NCI-H2107 treated with DMSO at 0.1 percent for 48 hours (cell line): Measurements from ENCODE around the gene CALML3.

ENCODE experiments used
- DNase-seq: peaks from one replicate; lab custom pipeline; 2025; ENCODE audit not compliant: unreplicated experiment; lab: John Stamatoyannopoulos, UW

The CALML3 gene

DNA sequence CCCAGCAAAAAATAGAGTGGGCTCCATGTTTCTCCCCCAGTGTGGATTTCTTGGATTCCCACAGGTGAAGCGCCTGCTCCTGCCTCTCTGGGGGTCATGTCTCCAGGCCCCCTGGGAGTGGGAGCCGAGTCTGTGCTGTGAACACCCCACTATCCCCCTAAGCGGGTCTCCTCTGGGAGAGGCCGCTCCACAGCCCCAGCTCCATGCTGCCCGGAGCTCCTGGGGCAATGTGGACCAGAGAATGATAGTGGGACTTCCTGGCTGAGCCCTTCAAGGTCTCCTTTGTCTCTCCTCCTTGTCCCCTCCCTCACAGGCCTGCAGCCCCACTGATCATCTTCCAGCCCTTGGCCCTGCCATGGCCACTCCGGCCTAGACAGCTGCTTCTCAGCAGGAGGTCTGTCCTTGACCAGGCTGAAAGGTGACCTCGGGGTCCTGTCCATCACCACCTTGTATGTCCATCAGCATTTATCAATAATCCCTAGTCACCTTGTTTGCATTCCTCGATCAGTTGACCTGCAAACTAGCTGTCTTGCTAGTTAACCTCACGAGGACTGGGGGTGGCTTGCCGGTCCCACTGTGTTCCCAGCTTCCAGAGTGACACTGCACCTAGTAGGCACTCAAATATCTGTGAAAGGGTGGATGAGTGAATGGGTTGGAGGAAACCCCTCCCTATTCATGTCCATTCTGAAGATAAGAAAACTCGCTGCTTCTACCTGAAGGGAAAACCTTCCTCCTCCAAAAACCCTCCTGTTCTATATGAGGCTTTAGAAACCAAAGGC lies 776 bp upstream of the CALML3 start:
- no peak for DNase-seq

DNA sequence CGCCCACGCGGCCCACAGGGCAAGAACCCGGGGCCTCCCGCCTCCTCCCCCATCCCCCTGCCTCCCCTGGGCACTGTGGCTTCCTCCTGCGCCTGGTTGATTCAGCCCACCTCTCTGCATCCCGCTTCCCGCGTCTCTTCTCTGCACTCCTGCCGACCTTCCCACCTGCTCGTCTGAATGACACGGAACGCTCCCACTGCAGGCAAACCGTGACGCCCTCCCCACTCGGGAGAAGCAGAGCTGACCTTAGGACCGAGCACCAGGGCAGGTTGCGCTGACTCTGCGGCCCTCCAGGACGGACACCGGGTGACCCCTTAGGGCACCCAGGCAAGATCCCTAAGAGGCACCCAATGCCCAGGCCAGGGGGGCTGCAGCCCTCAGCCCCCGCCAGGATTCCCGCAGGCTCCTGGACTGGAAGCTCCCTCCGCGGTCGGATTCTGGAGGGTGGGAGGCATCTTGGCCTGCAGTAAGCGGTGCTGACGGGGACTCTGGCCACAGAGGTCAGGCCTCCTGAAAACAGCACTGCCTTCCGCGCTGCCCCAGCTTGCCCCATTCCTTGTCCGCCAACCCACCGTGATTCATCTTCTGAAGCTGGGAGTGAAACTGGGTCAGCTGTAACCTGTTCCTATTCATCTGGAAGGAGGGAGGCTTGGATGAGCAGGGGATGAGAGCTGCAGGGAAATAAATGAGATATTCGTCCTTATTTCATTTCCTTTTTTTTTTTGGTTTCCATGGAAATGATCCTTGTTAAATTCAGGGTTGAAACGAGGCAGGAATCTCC lies 990 bp downstream of the CALML3 start:
- DNase-seq: no peak

DNA sequence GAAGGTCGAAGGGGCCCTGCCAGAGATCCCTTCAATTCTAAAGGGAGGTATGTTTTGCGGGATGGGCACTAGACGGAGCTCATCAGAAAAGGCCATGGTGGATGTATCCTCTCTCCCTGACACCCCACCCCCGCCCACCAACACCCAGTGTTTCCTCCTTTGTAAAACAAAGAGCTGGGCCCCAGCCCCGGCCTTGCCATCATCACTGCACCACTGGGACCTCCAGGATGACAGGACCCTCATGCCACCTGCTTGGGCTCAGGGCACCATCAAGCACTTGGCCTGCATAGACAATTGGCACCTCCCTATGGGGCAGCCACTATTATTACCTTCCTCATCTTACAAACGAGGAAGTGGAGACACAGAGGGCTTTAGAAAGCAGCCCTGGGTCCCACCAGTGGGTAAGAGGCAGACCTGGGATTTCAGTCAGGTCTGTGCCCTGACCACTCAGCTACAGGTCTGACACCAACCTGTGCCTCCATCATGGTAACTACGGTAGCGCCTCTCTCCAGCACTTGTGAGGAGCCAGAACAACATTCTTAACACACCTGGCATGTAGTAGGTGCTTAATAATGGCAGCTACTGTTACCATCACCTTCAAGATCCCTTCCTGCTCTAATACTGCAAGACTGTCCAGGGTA lies 2.0 kb downstream of the CALML3 start:
- no peak for DNase-seq

DNA sequence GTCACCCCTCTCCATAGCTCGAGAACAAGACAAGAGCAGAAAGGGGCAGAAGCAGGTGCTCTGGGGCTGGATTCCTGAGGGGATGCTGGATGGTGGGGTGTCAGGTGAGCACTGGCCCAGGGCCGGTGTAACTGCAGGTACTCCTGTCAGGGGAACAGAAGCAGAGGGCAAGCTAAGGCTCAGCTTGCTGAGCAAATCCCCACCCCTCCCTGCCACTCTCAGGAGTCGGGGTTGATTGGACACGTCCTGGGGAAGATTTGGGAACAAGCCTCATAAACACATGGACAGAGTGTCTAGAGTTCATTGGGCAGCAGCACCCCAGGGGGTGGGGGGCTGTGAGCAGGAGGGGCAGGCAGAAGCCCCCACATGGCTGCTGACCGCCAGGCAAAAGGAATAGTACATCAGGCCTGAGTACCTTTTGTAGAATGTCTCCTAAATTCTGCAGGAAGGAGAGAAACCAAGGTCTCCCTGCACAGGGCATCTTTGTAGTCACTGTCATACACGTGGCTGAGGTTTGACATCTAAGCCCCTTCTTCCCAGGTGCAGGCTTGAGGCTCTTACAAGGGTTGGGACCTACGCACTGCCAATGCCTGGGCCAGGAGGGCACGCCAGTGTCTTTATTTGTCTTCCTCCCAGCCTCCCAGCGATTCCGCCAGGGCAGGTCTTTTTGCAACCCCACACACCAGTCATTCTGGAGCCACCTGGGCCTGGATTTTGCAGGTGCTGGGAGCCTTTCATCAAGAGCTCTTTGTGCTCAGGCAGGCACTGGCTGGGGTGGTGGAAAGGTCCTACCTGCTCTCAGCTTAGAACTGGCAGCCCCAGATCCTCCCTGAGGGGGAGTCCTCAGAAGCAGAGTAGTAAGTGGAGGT lies 2.8 kb downstream of the CALML3 start:
- peak; percentile 45 for DNase-seq

DNA sequence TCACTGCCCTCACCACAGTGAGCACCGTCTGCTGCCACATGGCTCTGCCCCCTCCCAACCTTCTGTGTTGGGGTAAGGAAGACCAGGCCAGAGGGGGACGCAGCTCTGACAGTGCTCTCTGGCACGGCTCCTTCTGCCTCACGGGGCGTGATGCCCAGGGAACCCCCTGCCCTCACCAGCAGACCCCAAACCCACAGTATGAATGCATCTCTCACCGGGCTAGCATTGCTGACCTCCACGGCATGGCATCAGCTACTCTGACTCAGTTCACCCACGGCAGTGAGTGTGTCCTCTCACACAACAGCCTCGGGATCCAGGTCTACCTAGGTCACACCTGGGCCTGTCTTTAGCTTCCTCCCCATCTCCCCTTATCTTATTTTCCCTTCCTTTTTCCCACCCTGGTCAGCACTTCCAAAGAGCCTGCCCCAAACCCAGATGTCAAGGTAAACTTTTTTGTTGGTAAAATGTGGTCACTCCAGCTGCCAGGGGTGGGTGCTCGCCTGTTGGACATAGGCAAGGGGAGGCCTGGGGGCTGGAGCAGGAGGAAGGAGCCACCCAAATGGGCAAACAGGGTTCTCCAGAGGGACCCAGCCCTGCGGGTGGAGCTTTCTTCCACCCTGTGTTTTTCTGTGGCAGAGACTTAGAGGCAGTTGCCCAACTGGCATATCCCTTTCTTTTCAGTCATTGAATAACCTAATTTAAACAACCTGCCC lies 4.4 kb downstream of the CALML3 start:
- DNase-seq: no peak

DNA sequence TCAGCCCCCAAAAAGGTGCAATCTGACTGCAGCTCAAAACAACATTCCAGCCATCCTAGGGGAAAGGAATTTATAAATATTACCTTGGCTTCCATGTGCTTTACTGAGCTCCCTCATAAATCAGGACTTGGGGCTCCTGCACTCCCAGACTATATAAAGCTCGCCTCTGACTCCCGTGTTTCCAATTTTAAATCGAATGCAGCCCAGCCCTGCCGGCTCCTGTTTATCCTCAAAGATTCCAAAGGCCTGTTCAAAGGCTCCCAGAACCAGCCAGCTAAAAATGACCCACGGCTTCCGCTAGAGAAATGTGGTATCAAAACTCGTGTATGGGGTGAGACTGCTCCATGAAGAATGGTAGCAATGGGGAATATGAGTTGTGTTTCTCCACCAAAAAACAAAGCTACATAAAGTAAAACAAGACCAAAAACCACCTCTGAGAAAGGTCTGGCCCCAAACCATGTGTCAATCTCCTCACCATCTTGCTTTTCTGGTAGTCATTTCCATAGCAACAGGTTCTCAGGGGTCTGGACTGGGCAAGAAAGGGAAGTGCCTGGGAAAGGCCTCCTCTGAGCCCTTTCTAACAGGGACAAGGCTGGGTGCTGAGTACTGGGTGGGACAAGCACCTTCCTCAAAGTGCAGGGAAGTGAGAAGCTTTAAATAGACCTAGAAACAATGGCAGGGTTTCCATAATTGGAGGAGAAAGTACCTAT lies 5.1 kb downstream of the CALML3 start:
- DNase-seq: no peak

DNA sequence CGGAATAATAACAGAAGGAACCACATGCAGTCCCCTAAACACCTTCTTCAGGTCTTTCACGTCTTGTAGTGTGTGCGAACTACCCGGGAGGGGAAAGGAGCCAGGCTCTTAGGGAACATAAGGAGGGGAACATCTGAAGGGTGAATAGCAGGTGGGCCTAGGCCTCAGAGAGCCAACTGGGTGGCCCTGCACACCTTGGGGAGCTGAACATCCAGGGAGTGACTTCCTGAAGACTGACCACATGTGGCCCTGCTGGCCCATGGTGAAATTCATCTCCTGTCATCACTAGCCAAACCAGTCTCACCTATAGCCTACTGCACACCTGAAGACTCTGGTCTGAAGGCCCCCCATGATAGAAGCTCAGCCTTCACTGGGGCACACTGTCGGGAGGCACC lies 5.6 kb downstream of the CALML3 start:
- DNase-seq: no peak

DNA sequence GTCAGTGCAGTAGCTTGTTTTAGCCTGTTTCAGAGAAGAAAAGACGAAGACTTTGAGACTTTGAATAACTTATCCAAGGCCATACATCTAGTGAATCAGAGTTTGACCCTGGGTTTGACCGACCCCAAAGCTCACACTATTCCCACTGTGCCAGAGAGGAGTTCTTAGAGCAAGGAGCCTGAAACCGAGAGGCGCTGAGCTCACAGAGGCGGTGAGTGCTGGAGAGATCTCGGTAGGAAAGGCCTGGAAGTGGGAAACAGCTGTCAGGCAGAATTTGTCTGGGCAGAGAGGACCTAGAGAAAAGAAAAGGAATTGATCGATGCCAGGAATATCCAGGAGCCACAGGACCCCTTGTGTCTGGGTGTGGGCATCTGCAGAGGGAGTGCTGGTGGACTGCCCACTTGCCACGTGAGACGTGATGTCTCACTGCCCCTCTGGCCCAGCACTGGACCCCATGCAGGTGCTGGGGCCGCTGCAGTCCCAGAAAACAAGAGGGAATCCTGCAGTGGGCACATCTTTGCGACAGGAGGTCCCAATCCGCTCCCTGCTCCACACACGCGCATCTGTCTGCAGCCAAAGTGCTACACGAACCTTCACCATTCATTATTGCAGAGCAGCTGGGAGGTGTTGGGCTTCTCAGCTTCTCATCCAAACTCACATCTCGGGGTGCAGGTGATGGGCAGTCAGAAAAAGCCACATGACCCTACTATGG lies 6.2 kb downstream of the CALML3 start:
- DNase-seq: no peak

DNA sequence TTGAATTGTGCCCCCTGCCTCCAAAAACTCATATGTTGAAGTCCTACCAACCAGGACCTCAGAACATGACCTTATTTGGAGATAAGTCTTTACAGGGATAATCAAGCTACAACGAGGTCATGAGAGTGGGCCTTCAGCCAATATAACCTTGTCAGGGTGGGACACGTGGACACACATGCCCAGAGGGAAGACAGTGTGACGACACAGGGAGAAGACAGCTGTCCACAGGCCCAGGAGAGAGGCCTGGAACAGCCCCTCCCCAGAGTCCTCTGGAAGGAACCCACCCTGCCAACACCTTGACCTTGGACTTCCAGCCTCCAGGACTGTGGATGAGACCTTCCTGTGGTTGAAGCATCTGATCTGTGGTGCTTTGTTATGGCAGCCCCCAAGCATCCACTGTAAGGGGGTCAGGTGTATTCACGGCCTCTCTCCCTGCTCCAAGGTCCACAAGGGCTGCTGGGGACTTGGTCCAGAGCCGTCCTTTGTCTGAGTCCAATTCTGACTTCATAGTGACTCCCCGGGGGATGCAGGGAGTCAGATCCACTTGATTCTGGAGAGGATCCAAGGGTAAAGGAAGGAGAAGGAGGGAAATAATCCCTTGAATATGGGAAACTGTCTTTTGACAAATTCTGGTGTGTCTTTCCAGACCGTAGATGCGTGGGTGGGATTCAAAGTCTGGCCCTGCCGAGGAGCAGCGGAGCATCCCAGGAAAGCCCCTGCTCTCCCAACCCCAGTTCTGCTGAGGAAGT lies 7.0 kb downstream of the CALML3 start:
- DNase-seq: no peak

DNA sequence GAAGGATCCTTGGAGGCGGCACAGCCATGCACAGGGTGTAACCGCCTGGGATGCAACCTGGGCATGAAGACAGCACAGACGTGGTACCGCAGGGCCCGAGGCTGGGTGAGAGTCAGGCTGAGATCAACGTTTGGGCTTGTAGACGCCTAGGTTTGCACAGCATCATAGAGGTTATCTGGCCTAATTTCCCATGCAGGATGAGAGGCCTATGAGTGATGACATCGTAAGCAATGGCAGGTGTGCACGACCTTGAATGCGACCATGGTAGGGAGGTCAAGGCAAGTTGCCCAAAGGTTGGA lies 7.5 kb downstream of the CALML3 start:
- DNase-seq: no peak

DNA sequence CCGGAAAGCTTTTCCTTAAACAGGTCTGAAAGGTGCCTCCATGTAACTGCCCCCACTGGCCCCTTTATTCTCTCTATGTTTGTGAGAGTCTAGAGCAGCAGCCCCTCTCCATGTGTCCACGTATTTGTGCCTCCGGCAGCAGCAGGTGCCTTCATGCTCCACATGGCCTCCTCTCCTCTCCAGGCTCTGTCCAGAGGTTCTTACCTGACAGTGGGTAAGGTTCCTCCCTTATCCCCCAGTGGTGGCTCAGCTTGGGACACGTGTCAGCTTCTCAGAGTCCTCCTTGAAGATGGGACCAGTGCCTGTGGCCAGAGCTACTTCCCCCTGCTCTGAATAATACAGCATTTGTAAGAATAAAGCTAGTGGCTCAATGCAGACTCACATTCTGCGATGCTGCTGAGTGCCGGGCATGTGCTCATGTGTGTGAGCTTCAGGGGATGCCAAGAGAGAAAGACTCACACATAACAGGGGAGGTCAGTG lies 7.9 kb downstream of the CALML3 start:
- no peak for DNase-seq

DNA sequence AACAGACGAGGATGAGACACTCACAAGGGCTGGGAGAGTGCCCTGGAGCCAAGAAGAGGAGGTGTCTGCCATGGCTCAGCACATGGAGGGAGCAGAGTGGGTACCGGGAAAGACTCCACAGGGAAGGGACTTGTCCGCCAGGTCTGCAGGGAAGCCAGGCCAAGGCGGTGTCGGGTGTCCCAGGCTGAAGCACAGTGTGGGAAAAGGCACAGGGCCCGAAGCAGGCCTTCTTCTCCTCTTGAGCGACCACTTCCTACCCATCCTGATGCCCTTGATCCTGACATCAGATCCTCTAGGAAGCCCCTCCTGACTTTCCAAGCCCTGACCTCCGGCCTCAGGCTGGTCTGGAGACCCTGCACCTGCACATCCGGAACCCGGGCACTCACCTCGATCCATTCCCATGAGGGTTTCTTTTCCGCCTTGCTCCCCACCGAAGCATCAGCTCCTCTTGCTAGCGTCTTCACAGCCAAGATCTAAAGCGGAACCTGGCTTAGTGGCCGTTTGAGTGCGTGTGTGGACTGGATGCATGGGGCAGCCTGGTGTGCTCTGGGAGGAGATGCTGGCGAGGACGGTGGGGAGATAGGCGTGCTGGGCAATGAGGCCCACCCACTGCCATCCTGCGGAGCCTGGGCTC lies 8.5 kb downstream of the CALML3 start:
- DNase-seq: no peak

DNA sequence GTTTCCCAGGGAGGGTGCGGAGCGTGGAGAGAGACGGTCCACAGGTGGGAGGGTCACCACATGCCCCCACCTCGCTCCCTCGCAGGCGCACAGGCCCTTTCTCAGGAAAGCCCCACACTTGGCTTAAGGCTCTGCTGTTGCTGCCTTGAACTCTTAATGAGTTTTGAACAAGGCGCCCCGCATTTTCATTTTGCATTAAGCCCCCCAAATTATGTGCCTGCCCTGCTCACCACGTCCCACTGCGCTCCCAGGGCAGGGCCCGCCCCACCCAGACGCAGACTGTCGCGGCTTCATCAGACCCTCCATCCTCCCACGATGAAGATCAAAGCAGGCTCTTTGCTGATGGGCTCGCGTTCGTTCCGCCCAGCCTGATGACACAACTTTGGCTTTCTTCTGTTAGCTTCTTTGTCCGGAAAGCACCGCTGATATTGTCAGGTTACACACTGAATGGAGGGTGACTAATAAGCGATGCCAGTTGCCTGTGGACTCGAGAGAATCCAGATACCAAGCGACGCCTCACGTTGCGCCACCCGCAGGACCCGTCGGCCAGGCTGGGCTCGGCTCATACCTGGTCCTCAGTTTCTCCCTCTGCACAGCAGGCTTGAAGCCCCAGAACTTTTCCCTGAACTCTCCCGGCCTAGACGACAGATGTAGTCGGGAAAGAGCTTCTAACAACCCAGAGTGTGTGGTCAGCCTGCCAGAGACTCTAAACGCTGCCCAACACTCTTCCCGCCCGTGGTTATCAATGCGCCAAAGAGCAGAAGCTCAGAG lies 9.5 kb downstream of the CALML3 start:
- DNase-seq: no peak

DNA sequence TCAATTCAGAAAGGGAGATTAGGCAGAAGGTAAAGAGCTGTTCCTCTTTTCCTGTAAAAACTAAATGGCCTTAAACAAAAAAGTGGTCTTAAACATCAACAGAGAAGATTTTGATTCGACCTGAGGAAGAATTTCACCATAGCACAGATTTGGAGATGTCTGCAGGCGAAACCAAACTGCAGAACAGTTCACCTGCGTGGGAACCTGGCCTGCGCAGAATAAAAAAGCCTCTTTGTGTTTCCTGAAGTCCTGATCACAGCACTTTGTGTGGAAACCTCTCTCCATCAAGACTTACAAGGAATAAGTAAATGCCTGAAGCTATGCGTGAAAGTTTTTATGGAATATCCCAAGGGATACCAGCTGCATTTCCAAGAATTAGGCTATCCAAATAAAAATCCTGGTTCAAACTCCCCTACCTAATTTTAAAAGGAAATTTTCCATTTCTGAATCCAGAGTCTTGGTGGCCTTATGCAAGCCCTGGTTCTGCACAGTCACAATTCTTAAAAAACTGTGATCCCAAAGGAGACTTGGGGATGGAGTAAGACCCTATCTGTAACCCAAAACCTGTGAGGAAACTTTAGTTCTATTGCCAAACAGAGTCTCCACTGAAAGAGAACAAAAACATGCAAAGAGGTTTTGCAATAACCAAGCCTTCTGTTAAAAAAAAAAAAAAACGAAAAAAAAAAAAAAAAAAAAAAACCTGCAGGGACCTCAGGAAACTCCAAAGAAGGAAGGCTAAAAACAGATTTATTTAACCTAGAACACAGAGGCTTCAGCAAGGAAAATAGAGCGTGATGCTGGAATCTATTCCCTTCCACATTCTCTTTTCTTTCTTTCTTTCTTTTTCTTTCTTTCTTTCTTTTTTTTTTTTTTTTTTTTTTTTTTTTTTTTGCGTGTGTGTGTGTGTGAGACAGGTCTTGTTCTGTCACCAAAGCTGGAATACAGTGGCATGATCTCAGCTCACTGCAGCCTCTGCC lies 10.4 kb downstream of the CALML3 start:
- DNase-seq: no peak

DNA sequence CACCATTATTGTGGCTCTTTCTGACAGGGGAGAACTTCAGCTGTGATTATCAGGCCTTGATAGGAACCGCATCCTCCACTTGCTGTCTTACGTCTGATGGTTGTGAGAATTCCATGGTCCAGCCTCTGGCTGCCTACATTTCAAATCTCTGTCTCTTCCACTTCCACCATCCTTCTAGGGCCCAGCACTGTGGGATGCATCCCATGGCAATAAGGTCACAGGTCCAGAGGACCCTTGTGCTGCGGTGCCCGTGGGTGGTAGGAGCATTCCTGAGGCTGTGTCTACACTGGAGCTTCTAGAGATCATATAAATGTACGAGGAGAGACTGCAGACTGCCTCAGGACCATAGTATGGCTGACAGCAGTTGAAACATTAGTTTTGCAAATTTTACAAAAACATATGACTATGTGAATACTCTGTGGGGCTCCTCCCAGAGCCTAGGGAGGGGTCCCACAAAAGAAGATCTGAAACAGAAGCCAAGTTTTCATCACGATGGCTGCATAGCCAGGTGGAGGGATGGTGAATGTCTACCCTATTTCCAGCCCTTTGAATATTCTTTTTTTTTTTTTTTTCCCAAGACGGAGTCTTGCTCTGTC lies 11.8 kb downstream of the CALML3 start:
- no peak for DNase-seq

DNA sequence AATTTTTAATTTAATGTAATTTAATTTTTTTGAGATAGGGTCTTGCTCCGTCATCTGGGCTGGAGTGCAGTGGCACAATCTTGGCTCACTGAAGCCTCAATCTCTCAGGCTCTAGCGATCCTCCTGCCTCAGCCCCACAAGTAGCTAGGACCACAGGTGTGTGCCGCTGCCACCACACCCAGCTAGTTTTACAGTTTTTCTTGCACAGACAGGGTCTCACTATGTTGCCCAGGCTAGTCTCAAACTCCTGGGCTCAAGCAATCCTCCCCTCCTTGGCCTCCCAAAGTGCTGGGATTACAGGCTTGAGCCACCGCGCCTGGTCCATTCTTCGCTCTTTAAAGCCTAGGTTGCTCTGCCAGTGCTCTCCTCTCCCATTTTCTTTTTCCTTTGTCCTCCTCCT lies 12.9 kb downstream of the CALML3 start:
- no peak for DNase-seq
